Stomach (tissue), 4 donors: ENCODE data around the gene NAALADL2.

Experiments used
- POLR2A ChIP-seq, 4 donors: fragments of 450-650 bp; IDR thresholded peaks; one replicate each; pipeline ENCODE4 v1.6.1; 2016; ENCODE audit warnings: antibody characterized with exemption in 4 of 4, control low read depth in 2 of 4, mild to moderate bottlenecking in 1 of 4, moderate library complexity in 1 of 4
- POLR2AphosphoS5 ChIP-seq, 3 donors: sonication (generic); formaldehyde crosslinking; IDR thresholded peaks; one replicate each; pipeline ENCODE4 v1.6.1; 2016; ENCODE audit warnings: antibody characterized with exemption in 3 of 3
- TF ChIP-seq, protein P1 (sequence below), 7 experiments: fragments of 450-650 bp in 4 of 7; fragments of 200-600 bp in 3 of 7; sonication (generic) in 3 of 7; IDR thresholded peaks; one replicate each; pipeline ENCODE4 v1.5.1; 2016 to 2019; ENCODE audit warnings: antibody characterized with exemption in 7 of 7, control low read depth in 2 of 7, mild to moderate bottlenecking in 1 of 7

DNA sequence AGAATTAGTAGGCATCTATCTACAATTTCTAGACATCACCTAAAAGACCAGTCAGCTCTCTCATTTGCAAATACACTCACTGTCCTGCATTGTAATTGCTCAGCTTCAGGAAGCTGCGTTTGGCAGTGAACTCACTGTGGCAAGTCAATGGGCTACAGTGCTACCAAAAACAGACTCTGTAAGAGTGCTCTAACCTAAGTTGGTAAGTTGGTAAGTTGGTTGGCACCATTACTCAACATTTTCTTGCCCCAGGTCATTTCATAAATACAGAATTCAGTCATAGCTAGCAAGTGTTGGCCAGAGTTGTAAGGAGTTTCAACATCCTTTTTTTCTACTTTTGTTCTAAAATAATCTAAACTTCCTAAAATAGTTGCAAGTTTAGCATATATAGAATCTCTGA is 466.3 kb downstream of the NAALADL2 start:
- TF ChIP-seq, protein P1, sequence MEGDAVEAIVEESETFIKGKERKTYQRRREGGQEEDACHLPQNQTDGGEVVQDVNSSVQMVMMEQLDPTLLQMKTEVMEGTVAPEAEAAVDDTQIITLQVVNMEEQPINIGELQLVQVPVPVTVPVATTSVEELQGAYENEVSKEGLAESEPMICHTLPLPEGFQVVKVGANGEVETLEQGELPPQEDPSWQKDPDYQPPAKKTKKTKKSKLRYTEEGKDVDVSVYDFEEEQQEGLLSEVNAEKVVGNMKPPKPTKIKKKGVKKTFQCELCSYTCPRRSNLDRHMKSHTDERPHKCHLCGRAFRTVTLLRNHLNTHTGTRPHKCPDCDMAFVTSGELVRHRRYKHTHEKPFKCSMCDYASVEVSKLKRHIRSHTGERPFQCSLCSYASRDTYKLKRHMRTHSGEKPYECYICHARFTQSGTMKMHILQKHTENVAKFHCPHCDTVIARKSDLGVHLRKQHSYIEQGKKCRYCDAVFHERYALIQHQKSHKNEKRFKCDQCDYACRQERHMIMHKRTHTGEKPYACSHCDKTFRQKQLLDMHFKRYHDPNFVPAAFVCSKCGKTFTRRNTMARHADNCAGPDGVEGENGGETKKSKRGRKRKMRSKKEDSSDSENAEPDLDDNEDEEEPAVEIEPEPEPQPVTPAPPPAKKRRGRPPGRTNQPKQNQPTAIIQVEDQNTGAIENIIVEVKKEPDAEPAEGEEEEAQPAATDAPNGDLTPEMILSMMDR (IDR thresholded peaks at IDR 0.05) = no peak
- TF ChIP-seq POLR2AphosphoS5 (IDR thresholded peaks at IDR 0.05) (no peak), POLR2A (IDR thresholded peaks at IDR 0.05) (no peak)
